Trophoblast cell (in vitro differentiated cells and primary cell): Measurements from ENCODE around the gene HIVEP3.

ENCODE experiments used
- DNase-seq, 2 donors: peaks; one replicate each; pipeline ENCODE4 v3.0.0-alpha.2; 2016
- H2AFZ ChIP-seq: 2 replicates; pipeline ENCODE4 v1.6.1; 2013; ENCODE audit warnings: low read length, moderate library complexity, mild to moderate bottlenecking; ENCODE audit not compliant: insufficient read depth, poor library complexity
- H2AK5ac ChIP-seq: 2 replicates; pipeline ENCODE4 v1.6.1; 2013; ENCODE audit warnings: mild to moderate bottlenecking, low read length
- H2BK120ac ChIP-seq: 2 replicates; pipeline ENCODE4 v1.6.1; 2013; ENCODE audit warnings: low read length, mild to moderate bottlenecking, moderate library complexity; ENCODE audit not compliant: insufficient read depth, poor library complexity
- H2BK12ac ChIP-seq: 2 replicates; pipeline ENCODE4 v1.6.1; 2013; ENCODE audit warnings: mild to moderate bottlenecking, low read length, moderate library complexity
- H2BK5ac ChIP-seq: 2 replicates; pipeline ENCODE4 v1.6.1; 2013; ENCODE audit warnings: low read length, low read depth, moderate library complexity, mild to moderate bottlenecking; ENCODE audit not compliant: poor library complexity
- H3K14ac ChIP-seq: 2 replicates; pipeline ENCODE4 v1.6.1; 2013; ENCODE audit warnings: mild to moderate bottlenecking, low read length
- H3K18ac ChIP-seq: 2 replicates; pipeline ENCODE4 v1.6.1; 2013; ENCODE audit warnings: mild to moderate bottlenecking, low read length
- H3K23ac ChIP-seq: 2 replicates; pipeline ENCODE4 v1.6.1; 2013; ENCODE audit warnings: low read length
- H3K27ac ChIP-seq: 2 replicates; pipeline ENCODE4 v1.5.1; 2013; ENCODE audit warnings: low read depth, mild to moderate bottlenecking, inconsistent platforms, low read length, moderate library complexity
- H3K27me3 ChIP-seq: 2 replicates; pipeline ENCODE4 v1.6.1; 2013; ENCODE audit warnings: inconsistent platforms, mild to moderate bottlenecking, low read length, moderate library complexity; ENCODE audit not compliant: insufficient read depth
- H3K36me3 ChIP-seq, 2 experiments: 1 replicate in 1 of 2; 2 replicates in 1 of 2; pipeline ENCODE4 v1.6.1; 2013; ENCODE audit warnings: low read length in 2 of 2, mild to moderate bottlenecking in 2 of 2, moderate library complexity in 1 of 2; ENCODE audit not compliant: insufficient read depth in 2 of 2, control insufficient read depth in 1 of 2
- H3K4ac ChIP-seq: 2 replicates; pipeline ENCODE4 v1.6.1; 2013; ENCODE audit warnings: low read depth, mild to moderate bottlenecking, low read length, moderate library complexity
- H3K4me1 ChIP-seq, 2 experiments: 1 replicate in 1 of 2; 2 replicates in 1 of 2; pipeline ENCODE4 v1.6.1; 2013; ENCODE audit warnings: low read length in 2 of 2, mild to moderate bottlenecking in 2 of 2, moderate library complexity in 1 of 2; ENCODE audit not compliant: insufficient read depth in 2 of 2, control insufficient read depth in 1 of 2
- H3K4me2 ChIP-seq: 2 replicates; pipeline ENCODE4 v1.6.1; 2013; ENCODE audit warnings: inconsistent platforms, mild to moderate bottlenecking, low read length, moderate library complexity
- H3K4me3 ChIP-seq: 2 replicates; pipeline ENCODE4 v1.5.1; 2013; ENCODE audit warnings: mild to moderate bottlenecking, low read depth, low read length, inconsistent platforms
- H3K79me1 ChIP-seq: one replicate; pipeline ENCODE4 v1.6.1; 2013; ENCODE audit warnings: low read length
- H3K79me2 ChIP-seq: 2 replicates; pipeline ENCODE4 v1.6.1; 2013; ENCODE audit warnings: low read length, mild to moderate bottlenecking; ENCODE audit not compliant: control insufficient read depth, insufficient read depth, poor library complexity
- H3K9ac ChIP-seq: 2 replicates; pipeline ENCODE4 v1.6.1; 2013; ENCODE audit warnings: mild to moderate bottlenecking, low read length
- H3K9me3 ChIP-seq: 2 replicates; pipeline ENCODE4 v1.6.1; 2013; ENCODE audit warnings: low read depth, mild to moderate bottlenecking, control low read depth, inconsistent platforms, low read length; ENCODE audit not compliant: insufficient read depth
- H4K12ac ChIP-seq: 2 replicates; pipeline ENCODE4 v1.6.1; 2013; ENCODE audit warnings: low read depth, mild to moderate bottlenecking, low read length, moderate library complexity
- H4K8ac ChIP-seq: 2 replicates; pipeline ENCODE4 v1.6.1; 2013; ENCODE audit warnings: low read depth, mild to moderate bottlenecking, low read length, moderate library complexity
- H4K91ac ChIP-seq: one replicate; pipeline ENCODE4 v1.6.1; 2013; ENCODE audit warnings: low read depth, mild to moderate bottlenecking, low read length, moderate library complexity
- WGBS: extraction: QIAGEN DNeasy Blood & Tissue Kit; methylation state at CpG from one replicate; pipeline ENCODE4 v1.1.7; 2013; ENCODE audit warnings: missing lambda C conversion rate; ENCODE audit not compliant: insufficient read length, insufficient coverage; ENCODE audit errors: extremely low coverage; 5-methylcytosine and 5-hydroxymethylcytosine counted together

Gene HIVEP3

DNA sequence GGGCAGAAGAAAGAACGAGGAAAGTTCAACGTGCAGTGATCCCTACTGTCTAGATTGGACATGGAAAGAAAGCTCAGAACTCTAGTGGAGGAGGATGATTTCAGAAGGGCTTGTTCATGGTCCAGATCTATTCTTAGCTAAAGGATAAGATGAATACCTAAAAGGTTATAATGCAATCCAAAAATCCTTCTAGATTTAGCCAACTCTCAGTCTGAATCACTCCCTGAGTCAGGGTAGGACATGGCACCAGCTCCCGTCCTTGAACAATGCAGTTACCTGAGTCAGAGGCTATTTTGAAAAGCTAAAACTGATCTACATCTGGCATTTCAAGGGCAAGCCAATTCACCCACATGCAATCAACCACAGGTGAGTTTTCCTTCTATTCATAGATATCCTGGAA lies 38.8 kb upstream of the HIVEP3 start:
- H3K27me3 ChIP-seq, result no peaks in the 10 kb centered on the region
- no CpG with 5 or more reads among the region's 3 CpGs for WGBS

DNA sequence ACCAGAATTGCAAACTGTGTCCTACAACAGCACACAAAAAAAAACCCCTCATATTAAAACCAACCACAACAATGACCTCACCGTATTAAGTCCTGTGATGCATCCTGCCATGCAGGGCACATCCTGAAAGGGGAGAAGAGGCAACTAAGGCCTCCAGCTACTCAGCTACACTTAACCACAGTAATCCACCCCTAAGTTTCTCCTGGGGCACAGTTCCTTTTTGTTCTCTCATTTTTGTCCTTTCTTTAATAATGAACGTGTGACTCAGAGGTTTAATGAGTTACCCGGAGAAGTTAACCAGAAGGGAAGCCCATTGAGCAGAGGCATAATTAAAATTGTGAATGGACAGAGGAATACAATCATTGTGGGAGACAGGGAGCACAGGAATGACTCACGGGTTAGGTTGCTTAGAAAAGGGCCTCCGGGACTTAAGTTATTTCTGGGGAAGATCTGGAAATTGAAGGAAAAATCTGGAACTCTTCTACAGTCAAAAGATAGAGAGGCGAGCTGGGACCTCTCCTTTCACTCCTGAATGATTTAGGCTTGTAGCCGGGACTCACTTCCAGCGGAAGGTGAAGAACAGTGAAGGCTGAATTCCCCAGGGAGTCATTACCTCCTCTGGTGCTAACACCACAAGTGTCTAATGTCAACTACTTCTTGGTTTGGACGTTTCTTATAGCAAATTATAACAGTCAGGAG lies 36.9 kb upstream of the HIVEP3 start:
- Histone ChIP-seq H4K8ac (no peak overlapping the region), H3K23ac (no peak overlapping the region), H3K9ac (no peak overlapping the region), H3K9me3 (no peaks in the 10 kb centered on the region), H2BK5ac (no peak overlapping the region), H3K79me1 (no peaks in the 10 kb centered on the region), H3K4me2 (no peak overlapping the region), H3K14ac (no peak overlapping the region), H3K4me1 (peaks cover 0 to 2% of the 10 kb centered on the region in 2 experiments), H4K91ac (no peak overlapping the region), H2BK120ac (no peak overlapping the region), H3K27ac (no peak overlapping the region), H2AFZ (no peak overlapping the region), H3K36me3 (no peaks in the 10 kb centered on the region), H3K27me3 (no peaks in the 10 kb centered on the region), H3K79me2 (no peaks in the 10 kb centered on the region), H2BK12ac (no peak overlapping the region), H4K12ac (no peak overlapping the region), H3K4ac (no peak overlapping the region), H2AK5ac (no peak overlapping the region), H3K4me3 (no peak overlapping the region), H3K18ac (no peak overlapping the region)
- WGBS, result no CpG with 5 or more reads among the region's 9 CpGs
- DNase-seq, result peak in 1 of 2 donors; percentile 2

More for the DNA sequence above, 38.8 kb upstream of the HIVEP3 start:
- Histone ChIP-seq H3K14ac (no peak overlapping the region), H3K4me3 (no peak overlapping the region), H2BK5ac (no peak overlapping the region), H3K36me3 (no peaks in the 10 kb centered on the region), H3K4me2 (no peak overlapping the region), H4K91ac (no peak overlapping the region), H2AFZ (no peak overlapping the region), H2BK12ac (no peak overlapping the region), H3K27ac (no peak overlapping the region), H3K9ac (no peak overlapping the region), H3K4me1 (peaks cover 0 to 2% of the 10 kb centered on the region in 2 experiments), H3K23ac (no peak overlapping the region), H2BK120ac (no peak overlapping the region), H3K9me3 (no peaks in the 10 kb centered on the region), H3K79me2 (no peaks in the 10 kb centered on the region), H2AK5ac (no peak overlapping the region), H3K4ac (no peak overlapping the region), H4K8ac (no peak overlapping the region), H4K12ac (no peak overlapping the region), H3K79me1 (no peaks in the 10 kb centered on the region), H3K18ac (no peak overlapping the region)
- peak in 1 of 2 donors; percentile 18 for DNase-seq

DNA sequence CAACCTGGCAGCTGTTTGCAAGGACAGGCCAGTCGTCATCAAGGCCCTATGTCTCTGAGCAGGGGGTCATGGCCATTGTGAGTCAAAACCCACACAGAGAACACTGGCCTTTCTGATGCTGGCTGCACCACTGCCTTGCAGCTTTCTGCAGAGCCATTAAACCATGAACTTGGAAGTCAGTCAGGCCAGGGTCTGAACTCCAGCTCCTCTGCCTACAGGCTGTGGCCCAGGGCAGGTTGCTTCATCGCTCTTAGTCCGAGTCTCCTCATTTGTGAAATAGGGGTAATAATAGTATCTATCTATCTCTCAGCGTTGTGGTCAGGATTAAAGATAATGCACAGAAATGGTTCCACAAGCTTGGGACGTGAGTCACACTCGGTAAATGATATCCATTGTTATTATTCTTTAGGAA lies 35.8 kb upstream of the HIVEP3 start:
- no CpG with 5 or more reads among the region's 6 CpGs for WGBS
- Histone ChIP-seq H3K27ac (no peak overlapping the region), H2BK12ac (no peak overlapping the region), H3K4me2 (no peak overlapping the region), H3K36me3 (no peaks in the 10 kb centered on the region), H3K4ac (no peak overlapping the region), H3K9ac (no peak overlapping the region), H3K18ac (no peak overlapping the region), H3K79me1 (no peaks in the 10 kb centered on the region), H3K27me3 (no peaks in the 10 kb centered on the region), H3K79me2 (no peaks in the 10 kb centered on the region), H3K4me3 (no peak overlapping the region), H2BK5ac (no peak overlapping the region), H4K91ac (no peak overlapping the region), H3K9me3 (peaks cover 4% of the 10 kb centered on the region), H2AFZ (no peak overlapping the region), H3K4me1 (peaks cover 0 to 2% of the 10 kb centered on the region in 2 experiments), H4K12ac (no peak overlapping the region), H2BK120ac (no peak overlapping the region), H2AK5ac (no peak overlapping the region), H3K14ac (no peak overlapping the region), H3K23ac (no peak overlapping the region), H4K8ac (no peak overlapping the region)
- peak; percentile 49 to 58 for DNase-seq

DNA sequence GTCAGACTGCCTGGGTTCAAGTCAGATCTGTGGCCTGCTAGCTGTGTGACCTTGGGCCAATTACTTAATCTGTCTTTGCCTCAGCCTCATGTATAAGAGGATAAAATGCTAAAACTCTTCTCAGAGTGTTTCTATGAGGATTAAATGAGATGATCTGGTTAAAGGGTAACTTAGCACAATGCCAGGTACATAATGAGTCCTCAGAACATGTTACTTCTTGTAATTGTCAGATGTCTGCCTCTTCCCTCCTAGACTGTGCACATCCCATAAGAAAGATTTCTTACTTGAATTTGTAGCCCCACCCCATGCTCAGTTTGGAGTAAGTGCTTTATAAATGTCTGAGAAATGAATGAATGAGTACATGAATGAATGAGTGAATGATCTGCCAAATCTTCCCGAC lies 34.6 kb upstream of the HIVEP3 start:
- no peak overlapping the region for H2AFZ ChIP-seq
- no peak overlapping the region for H3K23ac ChIP-seq
- H2AK5ac ChIP-seq, result no peak overlapping the region
- no peak overlapping the region for H2BK5ac ChIP-seq
- H3K4me2 ChIP-seq, result no peak overlapping the region
- H3K27ac ChIP-seq, result no peak overlapping the region
- no peak overlapping the region for H3K4ac ChIP-seq
- H2BK120ac ChIP-seq, result no peak overlapping the region
- H3K4me1 ChIP-seq, result no peaks in the 10 kb centered on the region
- H3K18ac ChIP-seq, result no peak overlapping the region
- no peaks in the 10 kb centered on the region for H3K79me1 ChIP-seq
- H4K8ac ChIP-seq, result no peak overlapping the region
- WGBS, result no CpG with 5 or more reads among the region's 1 CpG
- no peaks in the 10 kb centered on the region for H3K36me3 ChIP-seq
- no peak overlapping the region for H3K4me3 ChIP-seq
- H3K9me3 ChIP-seq, result peaks cover 4% of the 10 kb centered on the region
- no peaks in the 10 kb centered on the region for H3K79me2 ChIP-seq
- H4K12ac ChIP-seq, result no peak overlapping the region
- no peak overlapping the region for H3K9ac ChIP-seq
- H4K91ac ChIP-seq, result no peak overlapping the region
- DNase-seq, result no peak
- no peak overlapping the region for H2BK12ac ChIP-seq
- H3K14ac ChIP-seq, result no peak overlapping the region
- H3K27me3 ChIP-seq, result no peaks in the 10 kb centered on the region
